ENCODE data around the gene KIAA1549. TPM values are rescaled to one million over a fixed set of nuclear protein-coding genes. Genes with fewer than 3 reads are reported as not detected.

Gene KIAA1549
- total and polyA plus RNA-seq, 2 of the 8 experiments (the other 6 are each of a cell fraction or from before 2014, with no cell fraction given) = 6.5 to 17.3 TPM

GRCh38 chr7:138941545-138941944 lies 39.6 kb downstream of the KIAA1549 start:
- peaks cover 3% of the 10 kb centered on the region for H3K79me1 ChIP-seq (ENCODE audit: low read depth, low read length)
- H4K5ac ChIP-seq (ENCODE audit: insufficient read length, low read depth, low read length) = no peak overlapping the region
- H2BK120ac ChIP-seq (replicated peaks; ENCODE audit: low read depth, low read length) = no peak overlapping the region
- H3K23ac ChIP-seq (ENCODE audit: insufficient read length) = no peak overlapping the region
- DNase-seq (ENCODE audit: low read depth in 1 of 2, low spot score in 2 of 2) = no peak
- no peaks in the 10 kb centered on the region for H3K36me3 ChIP-seq (ENCODE audit: control insufficient read depth in 2 of 4, insufficient read depth in 4 of 4, low read length in 3 of 4)
- H3K27ac ChIP-seq (ENCODE audit: low read depth, low read length) = no peak overlapping the region
- peaks cover 4 to 7% (median 5%) of the 10 kb centered on the region in 4 experiments; a peak in 4 of 7 replicates for H3K4me1 ChIP-seq (replicated peaks in 1 of 4; ENCODE audit: control insufficient read depth in 3 of 4, insufficient read depth in 4 of 4, low read length in 3 of 4)
- peaks cover 0 to 22% of the 10 kb centered on the region in 2 experiments; a peak in 2 of 4 replicates for H3K79me2 ChIP-seq (ENCODE audit: control insufficient read depth in 1 of 2, insufficient read depth in 2 of 2, low read length in 2 of 2)
- POLR2A ChIA-PET (ENCODE audit: partially characterized antibody) = no interaction called here
- H3K4me2 ChIP-seq (ENCODE audit: insufficient read depth in 1 of 2, low read depth in 2 of 2, low read length in 2 of 2) = no peak overlapping the region
- H4K20me1 ChIP-seq (replicated peaks in 1 of 2; ENCODE audit: control insufficient read depth in 1 of 2, insufficient read depth in 2 of 2, low read length in 2 of 2) = peaks cover 3 to 7% of the 10 kb centered on the region in 2 experiments
- H4K91ac ChIP-seq (replicated peaks; ENCODE audit: insufficient read length, low read length) = no peak overlapping the region
- H2BK20ac ChIP-seq (ENCODE audit: low read length) = no peak overlapping the region
- no peak overlapping the region for H2BK5ac ChIP-seq (ENCODE audit: low read depth, low read length)
- H3K4ac ChIP-seq (replicated peaks; ENCODE audit: insufficient read length, low read depth, low read length) = no peak overlapping the region
- no peak overlapping the region for H2AK5ac ChIP-seq (ENCODE audit: low read depth, low read length)
- no peak overlapping the region for H3K56ac ChIP-seq (replicated peaks; ENCODE audit: insufficient read length, low read depth, low read length)
- no peaks in the 10 kb centered on the region for H3K27me3 ChIP-seq (replicated peaks in 1 of 4; ENCODE audit: control insufficient read depth in 3 of 4, extremely low read depth in 1 of 4, insufficient read depth in 3 of 4, low read length in 3 of 4)
- H2BK12ac ChIP-seq (ENCODE audit: low read depth, low read length) = no peak overlapping the region
- H3K4me3 ChIP-seq (ENCODE audit: extremely low read depth in 1 of 4, insufficient read depth in 2 of 4, low read depth in 3 of 4, low read length in 4 of 4) = no peak overlapping the region
- WGBS, 2 experiments (ENCODE audit: extremely low coverage in 1 of 2, insufficient coverage in 1 of 2, insufficient read length in 1 of 2, insufficient replicate concordance in 2 of 2, low coverage in 1 of 2, low lambda C conversion rate in 2 of 2, missing lambda C conversion rate in 1 of 2) = 82% methylated on average over 4 of the region's 4 CpGs; no CpG with 5 or more reads in 1 of the 2 experiments
- no peak overlapping the region for H3K9ac ChIP-seq (replicated peaks in 1 of 4; ENCODE audit: extremely low read depth in 1 of 4, low read depth in 3 of 4, low read length in 3 of 4)
- no peaks in the 10 kb centered on the region for H3K9me3 ChIP-seq (ENCODE audit: insufficient read depth in 2 of 2, low read depth in 1 of 2, low read length in 1 of 2)
- H3K18ac ChIP-seq (ENCODE audit: extremely low read depth, low read length) = no peak overlapping the region
- H4K8ac ChIP-seq (ENCODE audit: extremely low read depth, insufficient read depth, low read length) = no peak overlapping the region
- H2AFZ ChIP-seq (ENCODE audit: low read length) = no peak overlapping the region
- no peak for FAIRE-seq
- no peak overlapping the region for H2BK15ac ChIP-seq (ENCODE audit: low read length)
- H3K14ac ChIP-seq (ENCODE audit: insufficient read length) = no peak overlapping the region
- CTCF ChIA-PET (ENCODE audit: partially characterized antibody) = no interaction called here
- H3K23me2 ChIP-seq (ENCODE audit: low read depth, low read length) = no peaks in the 10 kb centered on the region
- TF ChIP-seq RFX5 (IDR thresholded peaks at IDR 0.05; ENCODE audit: borderline replicate concordance, low read depth, low read length) = no peak
- TF ChIP-seq ZNF274 (IDR thresholded peaks at IDR 0.05; ENCODE audit: borderline replicate concordance, extremely low read depth, low read length) = no peak
- no peak for TF ChIP-seq BRCA1 (IDR thresholded peaks at IDR 0.05; ENCODE audit: low read depth, low read length)

All from H1 (cell line).